ENCODE data around the gene MYO1E. TPM values are rescaled to one million over a fixed set of nuclear protein-coding genes. Genes with fewer than 3 reads are reported as not detected.

The MYO1E gene
- total RNA-seq, 2 experiments from 2014 or later: 20.3 to 22.7 TPM

GRCh38 chr15:59099162-59099685 is 273.4 kb downstream of the MYO1E start:
- H3K36me3 Mint-ChIP-seq (ENCODE audit: low read depth): peaks cover 13% of the 10 kb centered on the region
- H3K9me3 Mint-ChIP-seq: no peaks in the 10 kb centered on the region
- ATAC-seq (no peak), DNase-seq (no peak)
- intact Hi-C loops (cut with micrococcal nuclease): no loop called here
- H3K27ac Mint-ChIP-seq: peak overlapping the region; percentile 43
- H3K4me3 Mint-ChIP-seq: no peak overlapping the region
- no peaks in the 10 kb centered on the region for H3K27me3 Mint-ChIP-seq
- ChIA-PET CTCF (interaction anchor here (1.2 kb wide), 1 partner anchor 119 kb away, joined by 4 read pairs; no protein-coding TSS in a partner anchor), POLR2A (interaction anchor here (0.8 to 1.4 kb wide), 3 partner anchors 11 to 120 kb away, joined by 3 read pairs; no protein-coding TSS in a partner anchor)
- no peak for TF ChIP-seq CTCF (IDR thresholded peaks at IDR 0.05)
- H3K4me1 Mint-ChIP-seq (ENCODE audit: low read depth): peaks cover 10% of the 10 kb centered on the region

- Mint-ChIP-seq H3K4me1 (ENCODE audit: low read depth) (peaks cover 8% of the 10 kb centered on the region), H3K9me3 (no peaks in the 10 kb centered on the region), H3K27me3 (no peaks in the 10 kb centered on the region), H3K27ac (no peak overlapping the region), H3K4me3 (no peak overlapping the region), H3K36me3 (ENCODE audit: low read depth) (peaks cover 18% of the 10 kb centered on the region)
- no peak for TF ChIP-seq CTCF (IDR thresholded peaks at IDR 0.05)
- no peak for DNase-seq
- ChIA-PET CTCF (no interaction called here), POLR2A (no interaction called here)
- peak; percentile 51 for ATAC-seq
- intact Hi-C loops (cut with micrococcal nuclease): no loop called here
Measured at GRCh38 chr15:59096429-59096828, 276.2 kb downstream of the MYO1E start.

GRCh38 chr15:59094077-59094476 is 278.6 kb downstream of the MYO1E start:
- ChIA-PET CTCF (no interaction called here), POLR2A (no interaction called here)
- DNase-seq (no peak), ATAC-seq (no peak)
- intact Hi-C loops (cut with micrococcal nuclease): no loop called here
- no peak for TF ChIP-seq CTCF (IDR thresholded peaks at IDR 0.05)
- Mint-ChIP-seq H3K4me1 (ENCODE audit: low read depth) (peaks cover 4% of the 10 kb centered on the region), H3K4me3 (no peak overlapping the region), H3K27ac (no peak overlapping the region), H3K36me3 (ENCODE audit: low read depth) (peaks cover 21% of the 10 kb centered on the region), H3K9me3 (no peaks in the 10 kb centered on the region), H3K27me3 (no peaks in the 10 kb centered on the region)

GRCh38 chr15:59087731-59088130 is 284.9 kb downstream of the MYO1E start:
- Mint-ChIP-seq H3K9me3 (no peaks in the 10 kb centered on the region), H3K36me3 (ENCODE audit: low read depth) (peaks cover 22% of the 10 kb centered on the region), H3K27me3 (no peaks in the 10 kb centered on the region), H3K4me1 (ENCODE audit: low read depth) (no peaks in the 10 kb centered on the region), H3K4me3 (no peak overlapping the region), H3K27ac (no peak overlapping the region)
- intact Hi-C loops (cut with micrococcal nuclease): no loop called here
- ATAC-seq (no peak), DNase-seq (no peak)
- ChIA-PET POLR2A (interaction anchor here (1.5 kb wide), 1 partner anchor 12 kb away, joined by 3 read pairs; no protein-coding TSS in a partner anchor), CTCF (interaction anchor here (1.0 kb wide), 1 partner anchor 50 kb away, joined by 3 read pairs; no protein-coding TSS in a partner anchor)
- no peak for TF ChIP-seq CTCF (IDR thresholded peaks at IDR 0.05)

Small RNA genes lying within 50 kb of the gene (microRNA-seq; reads per million reads assigned to microRNA genes)
- not detected for gene MIR2116 (ENCODE audit: borderline microRNAs expressed, borderline replicate concordance)

Other genes with a start within 250 kb of the MYO1E start
- not detected for gene LDHAL6B, start 166.0 kb downstream of the MYO1E start, total RNA-seq
- 1 to 10 TPM; 1.2 to 1.5 TPM for gene FAM81A, start 65.3 kb upstream of the MYO1E start, total RNA-seq
- not detected for gene GCNT3, start 238.9 kb upstream of the MYO1E start, total RNA-seq

Data from activated CD8-positive, alpha-beta T cell treated with anti-CD3 and anti-CD28 coated beads for 36 hours (primary cell).